NCI-H446 (cell line): ENCODE data around the gene CEBPG.

Source experiments
- DNase-seq, 2 experiments: peaks; one replicate each; lab custom pipeline; 2025; lab: John Stamatoyannopoulos, UW

CEBPG gene

GRCh38 chr19:33382006-33382405, 8.5 kb downstream of the CEBPG start:
- DNase-seq = no peak

- no peak for DNase-seq
These were observed 9.5 kb downstream of the CEBPG start for GRCh38 chr19:33382982-33383381.

GRCh38 chr19:33383720-33384292, 10.3 kb downstream of the CEBPG start:
- DNase-seq = no peak

- no peak for DNase-seq
These were observed 11.5 kb downstream of the CEBPG start for GRCh38 chr19:33384983-33385382.

- DNase-seq = peak; percentile 42 to 74
These were observed 12.4 kb downstream of the CEBPG start for GRCh38 chr19:33385956-33386355.

- DNase-seq = no peak
These were observed 12.9 kb downstream of the CEBPG start for GRCh38 chr19:33386361-33386858.

- no peak for DNase-seq
These were observed 14.1 kb downstream of the CEBPG start for GRCh38 chr19:33387351-33388230.

GRCh38 chr19:33388231-33388724, 14.8 kb downstream of the CEBPG start:
- peak in 1 of 2 experiments; percentile 49 for DNase-seq

- no peak for DNase-seq
These were observed 15.4 kb downstream of the CEBPG start for GRCh38 chr19:33388725-33389420.

- DNase-seq = no peak
These were observed 16.1 kb downstream of the CEBPG start for GRCh38 chr19:33389421-33390100.

- DNase-seq = peak in 1 of 2 experiments; percentile 60
These were observed 16.8 kb downstream of the CEBPG start for GRCh38 chr19:33390101-33390907.

GRCh38 chr19:33390908-33391630, 17.6 kb downstream of the CEBPG start:
- no peak for DNase-seq

- peak in 1 of 2 experiments; percentile 45 for DNase-seq
These were observed 18.2 kb downstream of the CEBPG start for GRCh38 chr19:33391631-33392249.

GRCh38 chr19:33392341-33393285, 19.1 kb downstream of the CEBPG start:
- DNase-seq = peak in 1 of 2 experiments; percentile 50

GRCh38 chr19:33393286-33394005, 19.9 kb downstream of the CEBPG start:
- DNase-seq = no peak

- DNase-seq = no peak
These were observed 20.7 kb downstream of the CEBPG start for GRCh38 chr19:33394006-33394722.
